CD4-positive, alpha-beta T cell treated with Interleukin-6 at 100 ng/mL for 8 hours (primary cell): ENCODE measurements around the gene SLC44A2.

Experiments used
- DNase-seq: peaks from one replicate; pipeline ENCODE4 v3.0.0-alpha.2; 2020; ENCODE audit warnings: mixed read lengths, low spot score

SLC44A2 gene

GRCh38 chr19:10682397-10683063 lies 57.2 kb downstream of the SLC44A2 start:
- no peak for DNase-seq

GRCh38 chr19:10683064-10683426 lies 57.7 kb downstream of the SLC44A2 start:
- DNase-seq, result no peak

- DNase-seq, result no peak
Measured at GRCh38 chr19:10683582-10683981, 58.2 kb downstream of the SLC44A2 start.

GRCh38 chr19:10685210-10685609 lies 59.9 kb downstream of the SLC44A2 start:
- no peak for DNase-seq

GRCh38 chr19:10686193-10686592 lies 60.8 kb downstream of the SLC44A2 start:
- no peak for DNase-seq

- DNase-seq, result no peak
Measured at GRCh38 chr19:10686661-10687517, 61.5 kb downstream of the SLC44A2 start.

GRCh38 chr19:10687518-10688288 lies 62.4 kb downstream of the SLC44A2 start:
- DNase-seq, result no peak

- DNase-seq, result no peak
Measured at GRCh38 chr19:10688545-10689280, 63.4 kb downstream of the SLC44A2 start.

GRCh38 chr19:10690341-10690781 lies 65.0 kb downstream of the SLC44A2 start:
- no peak for DNase-seq

- DNase-seq, result no peak
Measured at GRCh38 chr19:10691178-10691881, 66.0 kb downstream of the SLC44A2 start.

GRCh38 chr19:10691883-10692282 lies 66.5 kb downstream of the SLC44A2 start:
- DNase-seq, result no peak

GRCh38 chr19:10692673-10693264 lies 67.4 kb downstream of the SLC44A2 start:
- no peak for DNase-seq
